Measurements from ENCODE around the gene PDE4D. TPM values are rescaled to one million over a fixed set of nuclear protein-coding genes. Genes with fewer than 3 reads are reported as not detected.

PDE4D gene
- total and polyA plus RNA-seq, 2 donors (not counting 1 experiment from before 2014, with no cell fraction given) = 14.9 to 171 TPM

DNA sequence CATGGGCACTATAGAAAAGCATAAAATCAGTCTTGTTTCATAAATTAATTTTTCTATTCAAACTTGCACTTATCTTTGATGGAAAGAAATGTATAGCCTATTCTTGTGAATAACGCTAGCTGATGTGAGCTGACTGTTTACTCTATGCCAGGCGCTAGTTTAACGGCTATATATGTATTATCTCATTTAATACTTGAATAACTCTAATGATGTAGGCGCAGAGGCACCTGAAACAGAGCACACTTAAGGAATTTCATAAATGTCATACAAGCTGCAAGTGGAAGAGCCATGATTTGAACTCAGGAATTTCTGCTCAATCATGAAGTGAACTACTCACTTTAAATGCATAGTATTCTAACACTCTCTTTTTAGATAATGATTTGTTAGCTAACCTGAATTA, 551.8 kb downstream of the PDE4D start:
- intact Hi-C loops (cut with micrococcal nuclease) = no loop called here
- no peak overlapping the region for H3K27ac Mint-ChIP-seq
- no CpG with 5 or more reads among the region's 4 CpGs for WGBS (ENCODE audit: insufficient coverage)
- CTCF ChIA-PET = interaction anchor here (1.1 kb wide), 1 partner anchor 8 kb away, joined by 4 read pairs; no protein-coding TSS in a partner anchor
- no peaks in the 10 kb centered on the region for H4K20me1 ChIP-seq (ENCODE audit: control insufficient read depth, insufficient read depth, low read length, poor library complexity, severe bottlenecking)
- no peak overlapping the region for H3K4me3 ChIP-seq (ENCODE audit: control extremely low read depth in 1 of 5, extremely low read depth in 1 of 5, insufficient read depth in 1 of 5, low read depth in 2 of 5, low read length in 4 of 5)
- H3K4me3 Mint-ChIP-seq = no peak overlapping the region
- ATAC-seq (ENCODE audit: low read depth) (no peak), DNase-seq (no peak)
- H3K36me3 ChIP-seq (replicated peaks in 1 of 2; ENCODE audit: control extremely low read depth in 1 of 2, control insufficient read depth in 1 of 2, extremely low read depth in 1 of 2, insufficient read depth in 2 of 2, low read length in 1 of 2) = no peaks in the 10 kb centered on the region
- no peak overlapping the region for H3K27ac ChIP-seq (ENCODE audit: low read length in 2 of 2)
- H3K27me3 ChIP-seq (replicated peaks in 1 of 4; ENCODE audit: control extremely low read depth in 1 of 4, control insufficient read depth in 3 of 4, insufficient read depth in 4 of 4, low read length in 3 of 4) = no peaks in the 10 kb centered on the region
- POLR2A ChIA-PET = no interaction called here
- H3K4me1 ChIP-seq (ENCODE audit: control insufficient read depth in 2 of 2, insufficient read depth in 2 of 2, low read length in 2 of 2) = peaks cover 0 to 3% of the 10 kb centered on the region in 2 donors
- no peaks in the 10 kb centered on the region for H3K27me3 Mint-ChIP-seq
- no peaks in the 10 kb centered on the region for H3K79me2 ChIP-seq (ENCODE audit: control insufficient read depth, insufficient read depth, low read length)
- no peak overlapping the region for H3K9ac ChIP-seq (ENCODE audit: low read length)
- H3K4me2 ChIP-seq (replicated peaks; ENCODE audit: low read depth, low read length, poor library complexity, severe bottlenecking) = no peak overlapping the region
- H2AFZ ChIP-seq (ENCODE audit: insufficient read depth, low read depth, low read length, poor library complexity, severe bottlenecking) = no peak overlapping the region
- H3K4me1 Mint-ChIP-seq = peaks cover 14% of the 10 kb centered on the region
- no peaks in the 10 kb centered on the region for H3K9me3 ChIP-seq (ENCODE audit: control extremely low read depth in 1 of 3, control insufficient read depth in 2 of 3, insufficient read depth in 1 of 3, low read length in 2 of 3)
- no peaks in the 10 kb centered on the region for H3K9me3 Mint-ChIP-seq (ENCODE audit: insufficient read depth)
- TF ChIP-seq EZH2 (IDR thresholded peaks at IDR 0.05; ENCODE audit: borderline replicate concordance, insufficient read depth, low read depth, low read length, poor library complexity, severe bottlenecking) = no peak
- TF ChIP-seq, protein P1, sequence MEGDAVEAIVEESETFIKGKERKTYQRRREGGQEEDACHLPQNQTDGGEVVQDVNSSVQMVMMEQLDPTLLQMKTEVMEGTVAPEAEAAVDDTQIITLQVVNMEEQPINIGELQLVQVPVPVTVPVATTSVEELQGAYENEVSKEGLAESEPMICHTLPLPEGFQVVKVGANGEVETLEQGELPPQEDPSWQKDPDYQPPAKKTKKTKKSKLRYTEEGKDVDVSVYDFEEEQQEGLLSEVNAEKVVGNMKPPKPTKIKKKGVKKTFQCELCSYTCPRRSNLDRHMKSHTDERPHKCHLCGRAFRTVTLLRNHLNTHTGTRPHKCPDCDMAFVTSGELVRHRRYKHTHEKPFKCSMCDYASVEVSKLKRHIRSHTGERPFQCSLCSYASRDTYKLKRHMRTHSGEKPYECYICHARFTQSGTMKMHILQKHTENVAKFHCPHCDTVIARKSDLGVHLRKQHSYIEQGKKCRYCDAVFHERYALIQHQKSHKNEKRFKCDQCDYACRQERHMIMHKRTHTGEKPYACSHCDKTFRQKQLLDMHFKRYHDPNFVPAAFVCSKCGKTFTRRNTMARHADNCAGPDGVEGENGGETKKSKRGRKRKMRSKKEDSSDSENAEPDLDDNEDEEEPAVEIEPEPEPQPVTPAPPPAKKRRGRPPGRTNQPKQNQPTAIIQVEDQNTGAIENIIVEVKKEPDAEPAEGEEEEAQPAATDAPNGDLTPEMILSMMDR (IDR thresholded peaks at IDR 0.05) = no peak

DNA sequence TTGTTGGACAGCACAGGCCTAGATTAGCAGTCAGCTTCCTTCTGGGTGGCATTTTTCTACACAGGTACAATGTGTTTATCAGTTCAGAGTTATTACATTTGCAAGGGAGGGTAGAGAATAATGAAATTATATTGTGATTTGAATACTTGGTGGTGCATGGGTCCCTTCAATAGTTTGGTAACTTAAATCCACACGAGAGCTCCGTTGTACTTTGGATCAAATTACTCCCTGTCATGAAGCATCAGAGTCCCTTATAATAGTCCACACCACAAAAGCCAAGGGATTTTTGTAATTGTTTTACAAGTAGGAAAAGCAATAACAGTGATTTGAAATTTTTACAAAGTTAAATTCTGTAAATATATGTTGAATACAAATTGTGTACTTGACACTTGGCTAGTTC, 552.4 kb downstream of the PDE4D start:
- no peak for DNase-seq
- no peaks in the 10 kb centered on the region for H3K27me3 ChIP-seq (replicated peaks in 1 of 4; ENCODE audit: control extremely low read depth in 1 of 4, control insufficient read depth in 3 of 4, insufficient read depth in 4 of 4, low read length in 3 of 4)
- H3K4me2 ChIP-seq (replicated peaks; ENCODE audit: low read depth, low read length, poor library complexity, severe bottlenecking) = no peak overlapping the region
- no peak overlapping the region for H3K4me3 ChIP-seq (ENCODE audit: control extremely low read depth in 1 of 5, extremely low read depth in 1 of 5, insufficient read depth in 1 of 5, low read depth in 2 of 5, low read length in 4 of 5)
- Mint-ChIP-seq H3K4me3 (no peak overlapping the region), H3K27ac (no peak overlapping the region), H3K9me3 (ENCODE audit: insufficient read depth) (no peaks in the 10 kb centered on the region), H3K4me1 (peaks cover 16% of the 10 kb centered on the region), H3K27me3 (no peaks in the 10 kb centered on the region)
- H3K9ac ChIP-seq (ENCODE audit: low read length) = no peak overlapping the region
- ChIA-PET POLR2A (no interaction called here), CTCF (no interaction called here)
- WGBS (ENCODE audit: insufficient coverage) = no CpG with 5 or more reads among the region's 2 CpGs
- no peaks in the 10 kb centered on the region for H4K20me1 ChIP-seq (ENCODE audit: control insufficient read depth, insufficient read depth, low read length, poor library complexity, severe bottlenecking)
- intact Hi-C loops (cut with micrococcal nuclease) = no loop called here
- peaks cover 0 to 3% of the 10 kb centered on the region in 2 donors for H3K4me1 ChIP-seq (ENCODE audit: control insufficient read depth in 2 of 2, insufficient read depth in 2 of 2, low read length in 2 of 2)
- TF ChIP-seq, protein P1 (IDR thresholded peaks at IDR 0.05) = no peak
- no peak for TF ChIP-seq EZH2 (IDR thresholded peaks at IDR 0.05; ENCODE audit: borderline replicate concordance, insufficient read depth, low read depth, low read length, poor library complexity, severe bottlenecking)
- H3K9me3 ChIP-seq (ENCODE audit: control extremely low read depth in 1 of 3, control insufficient read depth in 2 of 3, insufficient read depth in 1 of 3, low read length in 2 of 3) = no peaks in the 10 kb centered on the region
- no peaks in the 10 kb centered on the region for H3K79me2 ChIP-seq (ENCODE audit: control insufficient read depth, insufficient read depth, low read length)
- no peaks in the 10 kb centered on the region for H3K36me3 ChIP-seq (replicated peaks in 1 of 2; ENCODE audit: control extremely low read depth in 1 of 2, control insufficient read depth in 1 of 2, extremely low read depth in 1 of 2, insufficient read depth in 2 of 2, low read length in 1 of 2)
- ATAC-seq (ENCODE audit: low read depth) = no peak
- no peak overlapping the region for H3K27ac ChIP-seq (ENCODE audit: low read length in 2 of 2)
- H2AFZ ChIP-seq (ENCODE audit: insufficient read depth, low read depth, low read length, poor library complexity, severe bottlenecking) = no peak overlapping the region
